Activated CD8-positive, alpha-beta memory T cell treated with anti-CD3 and anti-CD28 coated beads, Interleukin-2, amount 10 ng/mL, durations not matched to agents 7 days and 5 days (primary cell): ENCODE data around the gene AR. TPM values are rescaled to one million over a fixed set of nuclear protein-coding genes. Genes with fewer than 3 reads are reported as not detected.
"Not testable (repeated sequence)": the region's sequence is repeated elsewhere in the genome, so short reads cannot be mapped to it uniquely, and the experiment has no call there.

Experiments used
- ATAC-seq: fragments of 150-1000 bp; cut with Tn5 transposase; one replicate; pipeline ENCODE4 v1.10.0; 2021; ENCODE audit warnings: moderate library complexity
- CTCF ChIA-PET: fragments of 350-600 bp; sonication (Branson Sonifier 250); formaldehyde crosslinking; loops from one replicate; lab custom pipeline; 2021; ENCODE audit warnings: antibody characterized with exemption; lab: Charles Lee
- DNase-seq: peaks from one replicate; pipeline ENCODE4 v3.0.0-alpha.2; 2020
- H3K27ac Mint-ChIP-seq: one replicate; pipeline ENCODE4 v1.8.0; 2021; ENCODE audit warnings: mild to moderate bottlenecking, mixed read lengths
- H3K27me3 Mint-ChIP-seq: one replicate; pipeline ENCODE4 v1.8.0; 2021; ENCODE audit warnings: mixed read lengths
- H3K36me3 Mint-ChIP-seq: one replicate; pipeline ENCODE4 v1.8.0; 2021; ENCODE audit warnings: mild to moderate bottlenecking, mixed read lengths
- H3K4me1 Mint-ChIP-seq: one replicate; pipeline ENCODE4 v1.8.0; 2021; ENCODE audit warnings: mixed read lengths
- H3K4me3 Mint-ChIP-seq: one replicate; pipeline ENCODE4 v1.8.0; 2021; ENCODE audit warnings: mild to moderate bottlenecking, moderate library complexity, mixed read lengths
- H3K9me3 Mint-ChIP-seq: one replicate; pipeline ENCODE4 v1.8.0; 2022; ENCODE audit warnings: low read depth, mixed read lengths
- total RNA-seq, 2 experiments: library from RNA; stranded (reverse); gene quantifications; one replicate each; pipeline ENCODE4 v1.2.3, GENCODE V29; 2021

The AR gene
- total RNA-seq, 2 experiments from 2014 or later, result 0.06 TPM; not detected in 1

- CTCF ChIA-PET, result no interaction called here
- ATAC-seq (no peak), DNase-seq (no peak)
- Mint-ChIP-seq H3K4me1 (no peaks in the 10 kb centered on the region), H3K4me3 (no peak overlapping the region), H3K36me3 (no peaks in the 10 kb centered on the region), H3K9me3 (no peaks in the 10 kb centered on the region), H3K27ac (no peak overlapping the region), H3K27me3 (no peaks in the 10 kb centered on the region)
Measured at GRCh38 chrX:67624325-67624724, 80.5 kb downstream of the AR start.

DNA sequence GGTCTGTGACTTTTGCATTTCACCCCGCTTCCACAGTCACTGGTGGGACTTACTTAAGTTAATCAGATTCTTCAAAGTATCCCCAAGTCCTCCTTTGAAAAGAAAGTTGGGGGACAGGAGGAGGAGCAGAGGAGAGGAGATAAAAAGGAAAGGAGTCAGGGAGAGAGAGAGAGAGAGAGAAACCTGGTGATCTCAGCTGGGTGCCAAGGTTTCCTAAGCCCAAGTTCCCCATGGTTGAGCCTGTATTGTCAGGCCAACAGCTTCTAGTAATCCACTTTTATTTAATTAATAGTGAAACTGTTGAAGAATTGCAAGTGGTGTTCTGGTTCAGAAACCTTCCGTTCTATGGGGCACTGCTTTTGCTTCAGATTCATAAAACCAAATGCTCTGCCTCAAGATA, 91.6 kb downstream of the AR start:
- Mint-ChIP-seq H3K36me3 (no peaks in the 10 kb centered on the region), H3K4me3 (no peak overlapping the region), H3K4me1 (no peaks in the 10 kb centered on the region), H3K27ac (no peak overlapping the region), H3K9me3 (no peaks in the 10 kb centered on the region), H3K27me3 (no peaks in the 10 kb centered on the region)
- ATAC-seq, result no peak
- CTCF ChIA-PET, result no interaction called here
- DNase-seq, result no peak

GRCh38 chrX:67636532-67636931, 92.7 kb downstream of the AR start:
- no peaks in the 10 kb centered on the region for H3K9me3 Mint-ChIP-seq
- ATAC-seq (no peak), DNase-seq (no peak)
- CTCF ChIA-PET, result no interaction called here
- H3K27ac Mint-ChIP-seq, result no peak overlapping the region
- H3K4me1 Mint-ChIP-seq, result no peaks in the 10 kb centered on the region
- no peak overlapping the region for H3K4me3 Mint-ChIP-seq
- H3K36me3 Mint-ChIP-seq, result no peaks in the 10 kb centered on the region
- H3K27me3 Mint-ChIP-seq, result no peaks in the 10 kb centered on the region

DNA sequence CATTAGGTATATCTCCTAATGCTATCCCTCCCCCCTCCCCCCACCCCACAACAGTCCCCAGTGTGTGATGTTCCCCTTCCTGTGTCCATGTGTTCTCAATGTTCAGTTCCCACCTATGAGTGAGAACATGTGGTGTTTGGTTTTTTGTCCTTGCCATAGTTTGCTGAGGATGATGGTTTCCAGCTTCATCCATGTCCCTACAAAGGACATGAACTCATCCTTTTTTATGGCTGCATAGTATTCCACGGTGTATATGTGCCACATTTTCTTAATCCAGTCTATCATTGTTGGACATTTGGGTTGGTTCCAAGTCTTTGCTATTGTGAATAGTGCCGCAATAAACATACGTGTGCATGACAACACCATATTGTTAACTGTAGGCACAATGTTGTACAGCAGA, 93.5 kb downstream of the AR start:
- H3K4me1 Mint-ChIP-seq, CTCF ChIA-PET, ATAC-seq, H3K9me3 Mint-ChIP-seq, H3K27ac Mint-ChIP-seq, H3K4me3 Mint-ChIP-seq, H3K27me3 Mint-ChIP-seq, DNase-seq, H3K36me3 Mint-ChIP-seq: not testable (repeated sequence)

- DNase-seq (no peak), ATAC-seq (no peak)
- no peaks in the 10 kb centered on the region for H3K4me1 Mint-ChIP-seq
- H3K36me3 Mint-ChIP-seq, result no peaks in the 10 kb centered on the region
- H3K27me3 Mint-ChIP-seq, result no peaks in the 10 kb centered on the region
- CTCF ChIA-PET, result no interaction called here
- H3K9me3 Mint-ChIP-seq, result no peaks in the 10 kb centered on the region
- no peak overlapping the region for H3K27ac Mint-ChIP-seq
- H3K4me3 Mint-ChIP-seq, result no peak overlapping the region
Measured at GRCh38 chrX:67648361-67648760, 104.5 kb downstream of the AR start.

DNA sequence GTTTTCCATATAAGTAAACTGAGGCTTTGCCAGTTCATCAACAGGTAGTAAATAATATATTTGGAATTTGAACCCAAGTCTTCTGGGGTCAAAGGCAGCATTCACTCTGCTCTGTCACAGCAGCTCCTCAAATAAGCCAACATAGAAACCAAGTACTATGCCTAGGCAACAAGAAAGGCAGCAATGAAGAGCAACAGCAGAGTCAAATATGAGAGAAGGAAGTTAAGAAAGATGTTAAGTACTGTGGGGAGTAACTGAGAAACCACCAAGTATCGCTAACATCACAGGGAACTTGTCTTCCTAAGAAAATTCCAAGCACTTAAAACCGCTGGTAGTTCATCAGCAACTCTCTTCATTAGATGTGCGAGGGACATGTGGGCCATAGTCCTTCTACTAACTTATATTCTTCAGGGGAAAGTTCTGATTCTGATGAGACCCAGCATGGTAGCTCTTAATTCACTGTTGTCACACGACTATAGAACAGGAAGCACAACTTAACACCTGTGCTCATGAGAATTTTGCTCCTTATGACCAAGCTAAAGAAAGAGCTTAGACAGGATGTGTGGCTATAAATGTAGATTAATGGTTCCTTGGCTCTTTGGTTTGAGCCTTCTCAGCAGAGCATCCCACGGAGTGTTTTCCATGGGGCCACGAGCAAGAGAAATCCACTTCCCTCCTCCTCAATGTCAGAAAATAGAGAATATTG, 107.8 kb downstream of the AR start:
- Mint-ChIP-seq H3K9me3 (peaks cover 2% of the 10 kb centered on the region), H3K36me3 (no peaks in the 10 kb centered on the region), H3K4me3 (no peak overlapping the region), H3K27ac (no peak overlapping the region), H3K4me1 (no peaks in the 10 kb centered on the region), H3K27me3 (no peaks in the 10 kb centered on the region)
- ATAC-seq (no peak), DNase-seq (no peak)
- CTCF ChIA-PET, result no interaction called here

DNA sequence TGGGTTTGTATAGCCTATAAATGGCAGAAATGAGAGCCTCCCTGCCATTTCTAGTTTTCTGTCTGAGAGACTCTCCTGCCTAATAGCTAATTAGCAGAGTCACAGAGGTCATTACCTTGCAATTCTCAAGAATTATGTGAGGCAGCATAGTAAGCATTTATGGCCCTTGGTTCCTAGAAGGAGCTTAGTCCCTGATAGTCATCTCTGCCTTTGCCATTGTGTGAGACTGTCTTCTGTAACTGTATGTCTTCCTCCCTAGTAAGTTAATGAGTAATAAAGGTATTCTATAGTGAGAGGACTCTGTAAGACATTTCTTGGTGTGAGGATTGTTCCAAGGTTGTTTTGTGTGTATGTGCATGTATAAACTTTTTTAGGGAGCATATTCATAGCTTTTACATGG, 108.7 kb downstream of the AR start:
- no peaks in the 10 kb centered on the region for H3K36me3 Mint-ChIP-seq
- peaks cover 2% of the 10 kb centered on the region for H3K9me3 Mint-ChIP-seq
- CTCF ChIA-PET, result no interaction called here
- no peaks in the 10 kb centered on the region for H3K27me3 Mint-ChIP-seq
- no peaks in the 10 kb centered on the region for H3K4me1 Mint-ChIP-seq
- ATAC-seq (no peak), DNase-seq (no peak)
- no peak overlapping the region for H3K4me3 Mint-ChIP-seq
- H3K27ac Mint-ChIP-seq, result no peak overlapping the region

GRCh38 chrX:67654301-67654700, 110.5 kb downstream of the AR start:
- peaks cover 2% of the 10 kb centered on the region for H3K9me3 Mint-ChIP-seq
- ATAC-seq (no peak), DNase-seq (no peak)
- no peak overlapping the region for H3K27ac Mint-ChIP-seq
- H3K27me3 Mint-ChIP-seq, result no peaks in the 10 kb centered on the region
- no peaks in the 10 kb centered on the region for H3K4me1 Mint-ChIP-seq
- CTCF ChIA-PET, result no interaction called here
- H3K36me3 Mint-ChIP-seq, result no peaks in the 10 kb centered on the region
- H3K4me3 Mint-ChIP-seq, result no peak overlapping the region

- H3K4me1 Mint-ChIP-seq, result no peaks in the 10 kb centered on the region
- H3K36me3 Mint-ChIP-seq, result no peaks in the 10 kb centered on the region
Measured at GRCh38 chrX:67665583-67665982, 121.8 kb downstream of the AR start.

GRCh38 chrX:67670717-67671116, 126.9 kb downstream of the AR start:
- H3K4me3 Mint-ChIP-seq, H3K27ac Mint-ChIP-seq, H3K4me1 Mint-ChIP-seq, H3K36me3 Mint-ChIP-seq, H3K9me3 Mint-ChIP-seq, H3K27me3 Mint-ChIP-seq, DNase-seq, ATAC-seq, CTCF ChIA-PET: not testable (repeated sequence)

More at GRCh38 chrX:67665583-67665982, 121.8 kb downstream of the AR start:
- DNase-seq (no peak), ATAC-seq (no peak)
- no peak overlapping the region for H3K27ac Mint-ChIP-seq
- H3K9me3 Mint-ChIP-seq, result no peaks in the 10 kb centered on the region
- H3K4me3 Mint-ChIP-seq, result no peak overlapping the region
- CTCF ChIA-PET, result no interaction called here
- no peaks in the 10 kb centered on the region for H3K27me3 Mint-ChIP-seq

DNA sequence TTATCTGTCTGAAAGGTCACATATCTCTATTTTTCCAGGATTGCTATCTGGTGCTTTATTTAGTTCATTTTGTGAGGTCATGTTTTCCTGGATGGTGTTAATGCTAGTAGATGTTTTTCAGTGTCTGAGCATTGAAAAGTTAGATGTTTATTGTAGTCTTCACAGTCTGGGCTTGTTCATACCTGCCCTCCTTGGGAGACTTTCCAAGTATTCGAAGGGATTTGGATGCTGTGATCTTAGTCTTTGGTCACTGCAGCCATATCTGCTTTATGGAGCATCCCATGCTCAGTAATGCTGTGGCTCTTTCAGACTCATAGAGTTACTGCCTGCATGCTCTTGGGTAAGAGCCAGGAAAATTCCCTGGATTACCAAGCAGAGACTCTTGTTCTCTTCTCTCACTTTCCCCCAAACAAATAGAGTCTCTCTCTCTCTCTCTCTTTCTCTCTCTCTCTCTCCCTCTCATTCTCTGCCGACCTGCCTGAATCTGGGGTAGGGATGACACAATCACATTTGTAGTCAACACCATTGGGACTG, 130.0 kb downstream of the AR start:
- Mint-ChIP-seq H3K27ac (no peak overlapping the region), H3K4me3 (no peak overlapping the region), H3K9me3 (peaks cover 2% of the 10 kb centered on the region), H3K27me3 (no peaks in the 10 kb centered on the region), H3K4me1 (no peaks in the 10 kb centered on the region), H3K36me3 (no peaks in the 10 kb centered on the region)
- no peak for ATAC-seq
- CTCF ChIA-PET, result no interaction called here
- DNase-seq, result no peak

GRCh38 chrX:67674741-67675140, 130.9 kb downstream of the AR start:
- Mint-ChIP-seq H3K4me3 (no peak overlapping the region), H3K4me1 (no peaks in the 10 kb centered on the region), H3K27me3 (no peaks in the 10 kb centered on the region), H3K27ac (no peak overlapping the region), H3K9me3 (peaks cover 2% of the 10 kb centered on the region), H3K36me3 (no peaks in the 10 kb centered on the region)
- CTCF ChIA-PET, result no interaction called here
- no peak for DNase-seq
- no peak for ATAC-seq

DNA sequence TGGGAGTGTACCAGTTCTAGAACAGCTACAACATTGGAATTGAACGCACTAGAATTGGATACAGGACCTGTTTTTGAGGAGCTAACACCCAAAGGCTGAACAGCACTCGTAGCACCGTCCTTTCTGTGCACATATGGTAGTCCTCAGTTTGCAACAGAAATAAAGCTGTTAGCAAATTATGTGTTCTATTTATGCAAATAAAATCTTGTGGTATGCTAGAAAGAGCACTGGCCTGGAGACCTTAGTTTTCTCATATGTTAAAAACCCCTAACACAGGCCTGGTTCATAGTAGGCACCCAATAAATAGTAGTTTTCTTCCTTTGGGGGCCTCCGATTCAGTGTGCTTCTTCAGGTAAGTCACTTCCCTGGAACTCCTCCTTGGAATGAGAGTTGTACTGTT, 140.3 kb downstream of the AR start:
- Mint-ChIP-seq H3K9me3 (no peaks in the 10 kb centered on the region), H3K36me3 (no peaks in the 10 kb centered on the region), H3K27me3 (no peaks in the 10 kb centered on the region), H3K27ac (no peak overlapping the region), H3K4me3 (no peak overlapping the region), H3K4me1 (no peaks in the 10 kb centered on the region)
- ATAC-seq (no peak), DNase-seq (no peak)
- CTCF ChIA-PET, result no interaction called here

DNA sequence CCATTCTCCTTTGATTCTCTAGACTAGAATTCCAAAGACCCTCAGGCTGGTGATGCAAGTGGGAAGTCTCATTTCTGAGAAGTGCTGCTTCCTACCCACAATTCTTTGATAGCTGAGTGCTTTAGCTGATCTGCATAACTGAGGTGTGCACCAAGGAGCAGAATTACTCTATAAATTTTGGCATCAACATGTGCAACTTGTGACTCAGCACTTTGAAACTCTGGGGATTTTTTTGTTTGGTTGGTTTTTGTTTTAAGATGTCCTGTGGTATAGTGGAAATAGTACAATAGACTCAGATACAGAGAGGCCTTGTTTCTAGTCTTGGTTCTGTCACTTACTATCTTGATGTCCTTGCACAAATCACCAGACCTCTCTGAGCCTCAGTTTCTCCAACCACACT, 148.4 kb downstream of the AR start:
- H3K27ac Mint-ChIP-seq, result no peak overlapping the region
- ATAC-seq, result no peak
- H3K9me3 Mint-ChIP-seq, result no peaks in the 10 kb centered on the region
- CTCF ChIA-PET, result no interaction called here
- H3K4me3 Mint-ChIP-seq, result no peak overlapping the region
- H3K36me3 Mint-ChIP-seq, result no peaks in the 10 kb centered on the region
- H3K4me1 Mint-ChIP-seq, result no peaks in the 10 kb centered on the region
- no peaks in the 10 kb centered on the region for H3K27me3 Mint-ChIP-seq
- no peak for DNase-seq
